GM21360 (cell line): ENCODE measurements around the gene LY6G5B.

Experiments
- ATAC-seq: cut with Tn5 transposase; IDR thresholded peaks from one replicate; pipeline ENCODE4 v1.9.1; 2021; ENCODE audit warnings: mild to moderate bottlenecking, moderate library complexity; ENCODE audit not compliant: unreplicated experiment

Gene LY6G5B

GRCh38 chr6:31640612-31641011 lies 29.2 kb upstream of the LY6G5B start:
- ATAC-seq, result no peak

- no peak for ATAC-seq
Observed at GRCh38 chr6:31641370-31641769, 28.4 kb upstream of the LY6G5B start.

GRCh38 chr6:31642798-31643570 lies 26.8 kb upstream of the LY6G5B start:
- no peak for ATAC-seq

GRCh38 chr6:31643818-31644454 lies 25.8 kb upstream of the LY6G5B start:
- ATAC-seq, result no peak

- ATAC-seq, result no peak
Observed at GRCh38 chr6:31645325-31645724, 24.5 kb upstream of the LY6G5B start.

- peak; percentile 27 for ATAC-seq
Observed at GRCh38 chr6:31651602-31652191, 18.1 kb upstream of the LY6G5B start.

GRCh38 chr6:31652925-31653724 lies 16.7 kb upstream of the LY6G5B start:
- ATAC-seq, result peak; percentile 56

- ATAC-seq, result no peak
Observed at GRCh38 chr6:31654574-31655348, 15.0 kb upstream of the LY6G5B start.

- ATAC-seq, result no peak
Observed at GRCh38 chr6:31655349-31656237, 14.2 kb upstream of the LY6G5B start, which contains the start of gene APOM. Gene APOM, plus strand, starts transcription at chr6:31655894. Its CDS starts 73 bp downstream, at chr6:31655967.

- no peak for ATAC-seq
Observed at GRCh38 chr6:31657406-31658157, 12.2 kb upstream of the LY6G5B start.

- ATAC-seq, result no peak
Observed at GRCh38 chr6:31658158-31658688, 11.6 kb upstream of the LY6G5B start.

GRCh38 chr6:31658983-31659648 lies 10.7 kb upstream of the LY6G5B start:
- ATAC-seq, result no peak

- no peak for ATAC-seq
Observed at GRCh38 chr6:31659649-31660380, 10.0 kb upstream of the LY6G5B start.

GRCh38 chr6:31660381-31661261 lies 9.2 kb upstream of the LY6G5B start, which contains the start of gene C6orf47:
Gene C6orf47, minus strand, starts transcription at chr6:31660778. Its CDS starts 831 bp downstream, at chr6:31659947.
- ATAC-seq, result no peak

GRCh38 chr6:31661262-31662123 lies 8.3 kb upstream of the LY6G5B start:
- no peak for ATAC-seq
